Testis (tissue), 3 donors: ENCODE data around the gene HMCES. TPM values are rescaled to one million over a fixed set of nuclear protein-coding genes. Genes with fewer than 3 reads are reported as not detected.
"Not testable (repeated sequence)": the region's sequence is repeated elsewhere in the genome, so short reads cannot be mapped to it uniquely, and the experiment has no call there.

Experiments
- DNase-seq: peaks from one replicate; pipeline ENCODE4 v3.0.0-alpha.2; 2019
- H3K27ac ChIP-seq, 2 donors: fragments of 200-600 bp; sonication (generic); one replicate each; pipeline ENCODE4 v1.5.1; 2019
- H3K27me3 ChIP-seq: fragments of 200-600 bp; sonication (generic); one replicate; pipeline ENCODE4 v1.5.1; 2019
- H3K36me3 ChIP-seq: fragments of 200-600 bp; sonication (generic); one replicate; pipeline ENCODE4 v1.5.1; 2017; ENCODE audit warnings: low read depth; ENCODE audit errors: missing control alignments
- H3K4me1 ChIP-seq: fragments of 200-600 bp; sonication (generic); one replicate; pipeline ENCODE4 v1.5.1; 2019
- H3K4me3 ChIP-seq, 2 donors: fragments of 200-600 bp; sonication (generic); one replicate each; pipeline ENCODE4 v1.5.1; 2017 to 2019
- H3K9me3 ChIP-seq: fragments of 200-600 bp; sonication (generic); one replicate; pipeline ENCODE4 v1.5.1; 2017
- CTCF ChIP-seq, 3 experiments: fragments of 450-650 bp in 2 of 3; fragments of 200-600 bp in 1 of 3; sonication (generic) in 1 of 3; IDR thresholded peaks; one replicate each; pipeline ENCODE4 v1.5.1; 2016 to 2019; ENCODE audit warnings: antibody characterized with exemption in 3 of 3, mild to moderate bottlenecking in 2 of 3, moderate library complexity in 1 of 3
- POLR2A ChIP-seq: fragments of 450-650 bp; IDR thresholded peaks from one replicate; pipeline ENCODE4 v1.6.1; 2017; ENCODE audit warnings: antibody characterized with exemption, mild to moderate bottlenecking, moderate library complexity
- WGBS, 2 donors: methylation state at CpG; one replicate each; pipeline ENCODE4 v1.1.5; 2018; 5-methylcytosine and 5-hydroxymethylcytosine counted together
- intact Hi-C: fragments of 100-400 bp; cut with DNase I; formaldehyde crosslinking; loops from one replicate; pipeline ENCODE4 v1.15.1; 2023; ENCODE audit warnings: low total_unique reads
- polyA plus RNA-seq: library from polyadenylated mRNA; stranded (reverse); fragments of 350-450 nt; fragmentation: Illumina TruSeq; extraction: RNeasy Lipid Tissue Mini Kit (QIAGEN cat#74804); gene quantifications from one replicate; pipeline ENCODE4 v1.2.3, GENCODE V29; 2014; ENCODE audit warnings: low read depth, low replicate concordance; ENCODE audit not compliant: insufficient read depth
- total RNA-seq, 2 donors: library from RNA; depleted of rRNA; stranded (reverse); fragments of >200 nt; gene quantifications; one replicate each; pipeline ENCODE4 v1.2.3, GENCODE V29; 2016

HMCES gene
- total and polyA plus RNA-seq, 3 donors from 2014 or later: 37.8 to 81.5 (median 41.6) TPM

- no peak for TF ChIP-seq CTCF (IDR thresholded peaks at IDR 0.05)
- 63 to 68% methylated on average over 2 to 3 of the region's 3 CpGs for WGBS, 2 donors
- no peak for DNase-seq
- Histone ChIP-seq H3K4me3 (no peak overlapping the region), H3K9me3 (no peaks in the 10 kb centered on the region), H3K27me3 (no peaks in the 10 kb centered on the region), H3K36me3 (no peaks in the 10 kb centered on the region), H3K4me1 (peaks cover 4% of the 10 kb centered on the region), H3K27ac (no peak overlapping the region)
- intact Hi-C loops: loop anchor here (10.0 kb wide), 1 partner anchor 266 kb away; no protein-coding TSS in a partner anchor
These were observed 38.2 kb upstream of the HMCES start for GRCh38 chr3:129240436-129240835.

- Histone ChIP-seq H3K36me3 (no peaks in the 10 kb centered on the region), H3K27ac (peak overlapping the region in 1 of 2 donors; percentile 8), H3K27me3 (no peaks in the 10 kb centered on the region), H3K4me1 (peaks cover 16% of the 10 kb centered on the region), H3K9me3 (no peaks in the 10 kb centered on the region), H3K4me3 (no peak overlapping the region)
- no peak for DNase-seq
- TF ChIP-seq POLR2A (no peak), CTCF (IDR thresholded peaks at IDR 0.05) (no peak)
- WGBS, 2 donors: 81% methylated on average over 5 of the region's 5 CpGs
- intact Hi-C loops: loop anchor here (10.0 kb wide), 1 partner anchor 270 kb away; no protein-coding TSS in a partner anchor
These were observed 33.5 kb upstream of the HMCES start for GRCh38 chr3:129245141-129245540.

- 27 to 42% methylated on average over 11 of the region's 11 CpGs for WGBS, 2 donors
- TF ChIP-seq CTCF (IDR thresholded peaks at IDR 0.05): peak; percentile 81 to 86 (median 85)
These were observed 32.9 kb upstream of the HMCES start for GRCh38 chr3:129245641-129246306.

GRCh38 chr3:129246636-129247035, 32.0 kb upstream of the HMCES start:
- no peak for TF ChIP-seq POLR2A
- no peak for TF ChIP-seq CTCF (IDR thresholded peaks at IDR 0.05)
- no peaks in the 10 kb centered on the region for H3K36me3 ChIP-seq
- no peak for DNase-seq
- no peak overlapping the region for H3K27ac ChIP-seq
- H3K27me3 ChIP-seq: no peaks in the 10 kb centered on the region
- no peaks in the 10 kb centered on the region for H3K9me3 ChIP-seq
- H3K4me3 ChIP-seq: no peak overlapping the region
- intact Hi-C loops: loop anchor here (10.0 kb wide), 1 partner anchor 272 kb away; no protein-coding TSS in a partner anchor
- peaks cover 21% of the 10 kb centered on the region for H3K4me1 ChIP-seq

More at GRCh38 chr3:129245641-129246306, 32.9 kb upstream of the HMCES start:
- intact Hi-C loops: loop anchor here (10.0 kb wide), 1 partner anchor 271 kb away; no protein-coding TSS in a partner anchor
- Histone ChIP-seq H3K4me1 (peaks cover 21% of the 10 kb centered on the region), H3K27ac (peak overlapping the region in 1 of 2 donors; percentile 8)
- H3K27me3 ChIP-seq, H3K4me3 ChIP-seq, H3K36me3 ChIP-seq, H3K9me3 ChIP-seq: not testable (repeated sequence)
- peak; percentile 86 for DNase-seq
